Measurements from ENCODE around the gene EIPR1.
"Not testable (repeated sequence)": the region's sequence is repeated elsewhere in the genome, so short reads cannot be mapped to it uniquely, and the experiment has no call there.

EIPR1 gene

GRCh38 chr2:3208591-3208990 lies 169.0 kb downstream of the EIPR1 start:
- DNase-seq, result no peak

GRCh38 chr2:3208179-3208578 lies 169.4 kb downstream of the EIPR1 start:
- no peak for DNase-seq

- DNase-seq, result no peak
Observed at GRCh38 chr2:3207091-3207491, 170.5 kb downstream of the EIPR1 start.

- DNase-seq, result no peak
Observed at GRCh38 chr2:3205845-3206244, 171.8 kb downstream of the EIPR1 start.

GRCh38 chr2:3204031-3204821 lies 173.4 kb downstream of the EIPR1 start:
- no peak for DNase-seq

- DNase-seq, result no peak
Observed at GRCh38 chr2:3203497-3204019, 174.1 kb downstream of the EIPR1 start.

GRCh38 chr2:3202926-3203325 lies 174.7 kb downstream of the EIPR1 start:
- DNase-seq, result no peak

- DNase-seq, result no peak
Observed at GRCh38 chr2:3201281-3201680, 176.3 kb downstream of the EIPR1 start.

- no peak for DNase-seq
Observed at GRCh38 chr2:3200420-3200939, 177.1 kb downstream of the EIPR1 start.

- no peak for DNase-seq
Observed at GRCh38 chr2:3199627-3200345, 177.8 kb downstream of the EIPR1 start.

GRCh38 chr2:3198671-3199192 lies 178.9 kb downstream of the EIPR1 start:
- not testable (repeated sequence) for DNase-seq

GRCh38 chr2:3198119-3198518 lies 179.5 kb downstream of the EIPR1 start:
- DNase-seq, result no peak

- DNase-seq, result no peak
Observed at GRCh38 chr2:3197308-3197707, 180.3 kb downstream of the EIPR1 start.

GRCh38 chr2:3196716-3197115 lies 180.9 kb downstream of the EIPR1 start:
- no peak for DNase-seq

- DNase-seq, result no peak
Observed at GRCh38 chr2:3195641-3196476, 181.8 kb downstream of the EIPR1 start.

- DNase-seq, result no peak
Observed at GRCh38 chr2:3194828-3195227, 182.8 kb downstream of the EIPR1 start.

- no peak for DNase-seq
Observed at GRCh38 chr2:3193443-3194330, 183.9 kb downstream of the EIPR1 start.

GRCh38 chr2:3192920-3193319 lies 184.7 kb downstream of the EIPR1 start:
- no peak for DNase-seq

GRCh38 chr2:3192281-3192818 lies 185.3 kb downstream of the EIPR1 start:
- no peak for DNase-seq

- no peak for DNase-seq
Observed at GRCh38 chr2:3189961-3190360, 187.7 kb downstream of the EIPR1 start.

- no peak for DNase-seq
Observed at GRCh38 chr2:3189076-3189591, 188.5 kb downstream of the EIPR1 start.
